H9 (cell line): Measurements from ENCODE around the gene GRID1. TPM values are rescaled to one million over a fixed set of nuclear protein-coding genes. Genes with fewer than 3 reads are reported as not detected.

Experiments
- DNase-seq: peaks from one replicate; pipeline ENCODE4 v3.0.0-alpha.2; 2017
- H2AFZ ChIP-seq: one replicate; pipeline ENCODE4 v1.6.1; 2013; ENCODE audit warnings: mild to moderate bottlenecking, low read length, control low read depth, moderate library complexity
- H2AK5ac ChIP-seq: 2 replicates; pipeline ENCODE4 v1.6.1; 2013; ENCODE audit warnings: low read length, control low read depth, mixed read lengths; ENCODE audit not compliant: insufficient read length
- H2BK120ac ChIP-seq: one replicate; pipeline ENCODE4 v1.6.1; 2013; ENCODE audit warnings: low read depth, mild to moderate bottlenecking, low read length, control low read depth, inconsistent platforms; ENCODE audit not compliant: poor library complexity, severe bottlenecking
- H2BK12ac ChIP-seq: 2 replicates; pipeline ENCODE4 v1.6.1; 2013; ENCODE audit warnings: low read length, control low read depth, mixed read lengths, low read depth; ENCODE audit not compliant: insufficient read length
- H2BK15ac ChIP-seq: 2 replicates; pipeline ENCODE4 v1.6.1; 2013; ENCODE audit warnings: low read depth, low read length, control low read depth
- H2BK20ac ChIP-seq: one replicate; pipeline ENCODE4 v1.6.1; 2013; ENCODE audit warnings: low read depth, mild to moderate bottlenecking, low read length, control low read depth, inconsistent platforms; ENCODE audit not compliant: poor library complexity, severe bottlenecking
- H2BK5ac ChIP-seq: 2 replicates; pipeline ENCODE4 v1.6.1; 2013; ENCODE audit warnings: low read length, control low read depth, mixed read lengths; ENCODE audit not compliant: insufficient read length
- H3K14ac ChIP-seq: 2 replicates; pipeline ENCODE4 v1.6.1; 2013; ENCODE audit warnings: low read length, control low read depth; ENCODE audit not compliant: insufficient read depth
- H3K18ac ChIP-seq: 2 replicates; pipeline ENCODE4 v1.6.1; 2013; ENCODE audit warnings: low read depth, mild to moderate bottlenecking, mixed read lengths, low read length, control low read depth; ENCODE audit not compliant: insufficient read length
- H3K23ac ChIP-seq: 2 replicates; pipeline ENCODE4 v1.6.1; 2013; ENCODE audit warnings: low read length, control low read depth, mixed read lengths, low read depth; ENCODE audit not compliant: insufficient read length
- H3K23me2 ChIP-seq: 2 replicates; pipeline ENCODE4 v1.6.1; 2013; ENCODE audit warnings: low read depth, mild to moderate bottlenecking, mixed read lengths, low read length, control low read depth; ENCODE audit not compliant: insufficient read length, poor library complexity, severe bottlenecking
- H3K27ac ChIP-seq: 2 replicates; pipeline ENCODE4 v1.5.1; 2013; ENCODE audit warnings: low read length, control low read depth, mixed read lengths, low read depth; ENCODE audit not compliant: insufficient read length
- H3K27me3 ChIP-seq: 2 replicates; pipeline ENCODE4 v1.6.1; 2013; ENCODE audit warnings: low read length, control low read depth, inconsistent platforms; ENCODE audit not compliant: insufficient read depth
- H3K4ac ChIP-seq: 2 replicates; pipeline ENCODE4 v1.6.1; 2013; ENCODE audit warnings: low read depth, mild to moderate bottlenecking, control low read depth, inconsistent platforms, low read length, moderate library complexity
- H3K4me1 ChIP-seq: 2 replicates; pipeline ENCODE4 v1.6.1; 2013; ENCODE audit warnings: low read length, control low read depth, inconsistent platforms; ENCODE audit not compliant: insufficient read depth
- H3K4me2 ChIP-seq: 2 replicates; pipeline ENCODE4 v1.6.1; 2013; ENCODE audit warnings: low read length, control low read depth, mixed read lengths; ENCODE audit not compliant: insufficient read length, insufficient read depth
- H3K56ac ChIP-seq: 2 replicates; pipeline ENCODE4 v1.6.1; 2013; ENCODE audit warnings: low read depth, mild to moderate bottlenecking, mixed read lengths, low read length, control low read depth; ENCODE audit not compliant: insufficient read length
- H3K79me1 ChIP-seq: 2 replicates; pipeline ENCODE4 v1.6.1; 2013; ENCODE audit warnings: low read depth, mild to moderate bottlenecking, moderate library complexity, low read length, control low read depth, inconsistent platforms; ENCODE audit not compliant: insufficient read depth, poor library complexity, severe bottlenecking
- H3K79me2 ChIP-seq: 2 replicates; pipeline ENCODE4 v1.6.1; 2013; ENCODE audit warnings: low read length, control low read depth, inconsistent platforms; ENCODE audit not compliant: insufficient read depth
- H3K9ac ChIP-seq: 2 replicates; pipeline ENCODE4 v1.6.1; 2013; ENCODE audit warnings: low read length, control low read depth, mixed read lengths; ENCODE audit not compliant: insufficient read length; ENCODE audit errors: extremely low read depth
- H3K9me3 ChIP-seq: one replicate; pipeline ENCODE4 v1.6.1; 2013; ENCODE audit warnings: low read depth, low read length, inconsistent platforms; ENCODE audit not compliant: control insufficient read depth
- H3T11ph ChIP-seq: one replicate; pipeline ENCODE4 v1.6.1; 2013; ENCODE audit warnings: mild to moderate bottlenecking, low read length, control low read depth, inconsistent platforms
- H4K20me1 ChIP-seq: one replicate; pipeline ENCODE4 v1.6.1; 2013; ENCODE audit not compliant: control insufficient read depth, insufficient read length, insufficient read depth
- H4K5ac ChIP-seq: 2 replicates; pipeline ENCODE4 v1.6.1; 2013; ENCODE audit warnings: low read depth, mild to moderate bottlenecking, mixed read lengths, low read length, control low read depth; ENCODE audit not compliant: insufficient read length
- H4K8ac ChIP-seq: replicated peaks from 2 replicates; pipeline ENCODE4 v1.6.1; 2013; ENCODE audit warnings: low read length, control low read depth, mixed read lengths, low read depth; ENCODE audit not compliant: insufficient read length
- H4K91ac ChIP-seq: 2 replicates; pipeline ENCODE4 v1.6.1; 2013; ENCODE audit warnings: low read depth, mild to moderate bottlenecking, moderate library complexity, mixed read lengths, low read length, control low read depth; ENCODE audit not compliant: insufficient read length
- H3K27ac Mint-ChIP-seq, 3 experiments: 2 replicates in 2 of 3; 3 replicates in 1 of 3; pipeline ENCODE4 v1.8.0; 2020 to 2021; ENCODE audit warnings: mixed read lengths in 3 of 3, mild to moderate bottlenecking in 1 of 3, moderate library complexity in 1 of 3
- H3K27me3 Mint-ChIP-seq: 2 replicates; pipeline ENCODE4 v1.8.0; 2021; ENCODE audit warnings: low read depth, mild to moderate bottlenecking, moderate library complexity, mixed read lengths
- H3K36me3 Mint-ChIP-seq, 3 experiments: 2 replicates in 2 of 3; 3 replicates in 1 of 3; pipeline ENCODE4 v1.8.0; 2020 to 2021; ENCODE audit warnings: low read depth in 3 of 3, mixed read lengths in 3 of 3; ENCODE audit not compliant: insufficient read depth in 1 of 3
- H3K4me1 Mint-ChIP-seq, 2 experiments: 2 replicates each; pipeline ENCODE4 v1.8.0; 2020; ENCODE audit warnings: mixed read lengths in 2 of 2
- H3K4me3 Mint-ChIP-seq, 2 experiments: 2 replicates in 1 of 2; 3 replicates in 1 of 2; pipeline ENCODE4 v1.8.0; 2020 to 2021; ENCODE audit warnings: mild to moderate bottlenecking in 2 of 2, mixed read lengths in 2 of 2, moderate library complexity in 1 of 2
- H3K9me3 Mint-ChIP-seq, 2 experiments: 2 replicates in 1 of 2; 3 replicates in 1 of 2; pipeline ENCODE4 v1.8.0; 2020; ENCODE audit warnings: mild to moderate bottlenecking in 2 of 2, mixed read lengths in 2 of 2, moderate library complexity in 1 of 2
- WGBS: extraction: QIAGEN DNeasy Blood & Tissue Kit; methylation state at CpG from one replicate; pipeline ENCODE4 v1.1.7; 2013; ENCODE audit warnings: missing lambda C conversion rate, low lambda C conversion rate, mixed read lengths; ENCODE audit not compliant: insufficient read length; ENCODE audit errors: extremely low coverage; 5-methylcytosine and 5-hydroxymethylcytosine counted together
- total RNA-seq: library from RNA; stranded (reverse); gene quantifications from 2 replicates; pipeline ENCODE4 v1.2.1, GENCODE V29; 2021
- TF ChIP-seq, protein P1 (sequence below): fragments of 200-600 bp; sonication (generic); conservative IDR thresholded peaks from 3 replicates; pipeline ENCODE4 v1.8.0; 2021; ENCODE audit warnings: antibody characterized with exemption, mild to moderate bottlenecking

Gene GRID1
- total RNA-seq, 1 experiment from 2014 or later: 0.35 TPM

DNA sequence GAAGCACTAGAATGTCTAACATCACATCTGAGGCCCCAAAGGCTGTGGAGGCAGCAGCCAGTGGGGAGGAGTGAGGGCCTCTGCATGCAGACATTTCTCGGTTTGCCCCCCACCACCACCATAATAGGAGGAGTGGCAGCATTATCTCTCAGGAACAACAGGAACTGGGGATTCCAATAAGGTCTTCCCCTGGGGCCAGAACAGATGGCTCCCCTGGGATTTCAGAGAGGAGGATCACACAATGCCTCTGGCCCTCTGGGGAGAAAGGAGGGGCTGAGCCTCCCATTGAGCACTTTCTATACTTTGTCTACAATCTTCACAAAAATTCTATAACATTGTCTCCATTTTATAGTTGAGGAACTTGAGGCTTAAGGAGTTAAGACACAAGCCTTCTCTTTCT is 61.1 kb downstream of the GRID1 start:
- no peaks in the 10 kb centered on the region for H3K27me3 ChIP-seq
- no peak overlapping the region for H4K5ac ChIP-seq
- H4K91ac ChIP-seq: no peak overlapping the region
- no peak overlapping the region for H2AFZ ChIP-seq
- WGBS: no CpG with 5 or more reads among the region's 1 CpG
- TF ChIP-seq, protein P1, sequence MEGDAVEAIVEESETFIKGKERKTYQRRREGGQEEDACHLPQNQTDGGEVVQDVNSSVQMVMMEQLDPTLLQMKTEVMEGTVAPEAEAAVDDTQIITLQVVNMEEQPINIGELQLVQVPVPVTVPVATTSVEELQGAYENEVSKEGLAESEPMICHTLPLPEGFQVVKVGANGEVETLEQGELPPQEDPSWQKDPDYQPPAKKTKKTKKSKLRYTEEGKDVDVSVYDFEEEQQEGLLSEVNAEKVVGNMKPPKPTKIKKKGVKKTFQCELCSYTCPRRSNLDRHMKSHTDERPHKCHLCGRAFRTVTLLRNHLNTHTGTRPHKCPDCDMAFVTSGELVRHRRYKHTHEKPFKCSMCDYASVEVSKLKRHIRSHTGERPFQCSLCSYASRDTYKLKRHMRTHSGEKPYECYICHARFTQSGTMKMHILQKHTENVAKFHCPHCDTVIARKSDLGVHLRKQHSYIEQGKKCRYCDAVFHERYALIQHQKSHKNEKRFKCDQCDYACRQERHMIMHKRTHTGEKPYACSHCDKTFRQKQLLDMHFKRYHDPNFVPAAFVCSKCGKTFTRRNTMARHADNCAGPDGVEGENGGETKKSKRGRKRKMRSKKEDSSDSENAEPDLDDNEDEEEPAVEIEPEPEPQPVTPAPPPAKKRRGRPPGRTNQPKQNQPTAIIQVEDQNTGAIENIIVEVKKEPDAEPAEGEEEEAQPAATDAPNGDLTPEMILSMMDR: no peak
- no peak overlapping the region for H3K9ac ChIP-seq
- no peak overlapping the region for H3T11ph ChIP-seq
- no peaks in the 10 kb centered on the region for H4K20me1 ChIP-seq
- no peaks in the 10 kb centered on the region for H3K4me1 ChIP-seq
- no peak overlapping the region for H2BK20ac ChIP-seq
- H3K79me1 ChIP-seq: no peaks in the 10 kb centered on the region
- no peaks in the 10 kb centered on the region for H3K9me3 ChIP-seq
- Mint-ChIP-seq H3K4me1 (peaks cover 3 to 7% of the 10 kb centered on the region in 2 experiments; a peak in 3 of 4 replicates), H3K27me3 (peaks cover 20% of the 10 kb centered on the region), H3K9me3 (no peaks in the 10 kb centered on the region), H3K27ac (no peak overlapping the region; a peak in 1 of 7 replicates), H3K36me3 (no peaks in the 10 kb centered on the region), H3K4me3 (no peak overlapping the region)
- no peak overlapping the region for H3K4me2 ChIP-seq
- no peak overlapping the region for H3K18ac ChIP-seq
- no peaks in the 10 kb centered on the region for H3K23me2 ChIP-seq
- no peak for DNase-seq
- H2BK120ac ChIP-seq: no peak overlapping the region
- no peaks in the 10 kb centered on the region for H3K79me2 ChIP-seq
- no peak overlapping the region for H3K4ac ChIP-seq
- H3K14ac ChIP-seq: no peak overlapping the region; the same call in 1 of the 2 replicates
- H3K56ac ChIP-seq: no peak overlapping the region
- H2BK5ac ChIP-seq: no peak overlapping the region
- no peak overlapping the region for H2AK5ac ChIP-seq
- no peak overlapping the region for H3K27ac ChIP-seq
- no peak overlapping the region for H2BK15ac ChIP-seq
- H3K23ac ChIP-seq: no peak overlapping the region
- no peak overlapping the region for H2BK12ac ChIP-seq
- H4K8ac ChIP-seq: no peak overlapping the region
